ENCODE measurements around the gene PRXL2C. TPM values are rescaled to one million over a fixed set of nuclear protein-coding genes. Genes with fewer than 3 reads are reported as not detected.

The PRXL2C gene
- total and polyA plus RNA-seq, 8 donors = 4.9 to 11.2 (median 8.2) TPM

GRCh38 chr9:96596601-96597111, 58.5 kb downstream of the PRXL2C start:
- no peaks in the 10 kb centered on the region for H3K9me3 ChIP-seq
- no peaks in the 10 kb centered on the region for H3K36me3 ChIP-seq
- 92 to 96% methylated on average over 5 of the region's 5 CpGs for WGBS, 2 donors
- H3K4me1 ChIP-seq = no peaks in the 10 kb centered on the region
- DNase-seq (no peak), ATAC-seq (no peak), FAIRE-seq (no peak)
- no peak overlapping the region for H3K4me3 ChIP-seq
- no peak overlapping the region for H3K27ac ChIP-seq
- no peak for TF ChIP-seq CTCF (IDR thresholded peaks at IDR 0.05)
- intact Hi-C loops (cut with DNase I) = no loop called here
- H3K27me3 ChIP-seq = no peaks in the 10 kb centered on the region

Other genes starting within 250 kb of the PRXL2C start
- 1 to 10 TPM in 2 of 6 donors, under 1 TPM in 4; 0.37 to 1.2 (median 0.86) TPM for gene ZNF367, start 236.9 kb downstream of the PRXL2C start, total RNA-seq
- under 1 TPM; 0.23 to 0.45 TPM for gene ZNF367, start 236.9 kb downstream of the PRXL2C start, polyA plus RNA-seq
- 1 to 10 TPM; 2.8 to 5.1 (median 3.2) TPM for gene HABP4, start 205.1 kb downstream of the PRXL2C start, total RNA-seq
- gene HABP4, start 205.1 kb downstream of the PRXL2C start, polyA plus RNA-seq = 10 to 100 TPM in 1 of 2 donors, 1 to 10 TPM in 1; 7.1 to 13.0 TPM
- 10 to 100 TPM in 5 of 6 donors, 1 to 10 TPM in 1; 8.2 to 19.3 (median 12.8) TPM for gene CDC14B, start 35.5 kb downstream of the PRXL2C start, total RNA-seq
- gene CDC14B, start 35.5 kb downstream of the PRXL2C start, polyA plus RNA-seq = 1 to 10 TPM; 4.6 to 8.0 TPM
- gene ZNF510, start 122.8 kb upstream of the PRXL2C start, total RNA-seq = 10 to 100 TPM in 1 of 6 donors, 1 to 10 TPM in 5; 6.8 to 10.6 (median 7.3) TPM
- 1 to 10 TPM; 2.3 to 3.9 TPM for gene ZNF510, start 122.8 kb upstream of the PRXL2C start, polyA plus RNA-seq
- gene ZNF782, start 199.2 kb upstream of the PRXL2C start, total RNA-seq = 1 to 10 TPM; 3.0 to 6.8 (median 5.1) TPM
- 1 to 10 TPM; 2.3 to 2.5 TPM for gene ZNF782, start 199.2 kb upstream of the PRXL2C start, polyA plus RNA-seq